GM18520 (cell line): Measurements from ENCODE around the gene BMI1.
"Not testable (repeated sequence)": the region's sequence is repeated elsewhere in the genome, so short reads cannot be mapped to it uniquely, and the experiment has no call there.

Source experiments
- ATAC-seq: cut with Tn5 transposase; IDR thresholded peaks from one replicate; pipeline ENCODE4 v1.9.1; 2021; ENCODE audit not compliant: unreplicated experiment

Gene BMI1

DNA sequence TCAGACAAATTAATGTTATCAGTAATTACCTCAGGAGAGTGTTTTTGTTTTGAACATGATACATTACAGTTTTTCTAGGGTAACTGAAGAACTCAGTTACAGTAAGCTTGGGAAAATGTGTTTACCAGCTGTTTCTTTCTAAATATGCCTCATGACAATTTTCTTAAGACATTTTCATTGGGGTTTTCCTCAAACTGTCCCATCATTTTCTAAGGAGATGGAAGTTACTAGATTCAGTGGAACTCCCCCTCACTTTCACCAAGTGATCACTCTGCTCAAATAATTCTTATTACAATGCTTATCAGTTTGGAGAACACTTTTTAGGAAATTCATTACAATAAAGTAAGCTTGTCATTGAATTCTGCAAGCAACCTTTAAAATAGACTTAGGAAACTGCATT lies 18.0 kb downstream of the BMI1 start:
- no peak for ATAC-seq

DNA sequence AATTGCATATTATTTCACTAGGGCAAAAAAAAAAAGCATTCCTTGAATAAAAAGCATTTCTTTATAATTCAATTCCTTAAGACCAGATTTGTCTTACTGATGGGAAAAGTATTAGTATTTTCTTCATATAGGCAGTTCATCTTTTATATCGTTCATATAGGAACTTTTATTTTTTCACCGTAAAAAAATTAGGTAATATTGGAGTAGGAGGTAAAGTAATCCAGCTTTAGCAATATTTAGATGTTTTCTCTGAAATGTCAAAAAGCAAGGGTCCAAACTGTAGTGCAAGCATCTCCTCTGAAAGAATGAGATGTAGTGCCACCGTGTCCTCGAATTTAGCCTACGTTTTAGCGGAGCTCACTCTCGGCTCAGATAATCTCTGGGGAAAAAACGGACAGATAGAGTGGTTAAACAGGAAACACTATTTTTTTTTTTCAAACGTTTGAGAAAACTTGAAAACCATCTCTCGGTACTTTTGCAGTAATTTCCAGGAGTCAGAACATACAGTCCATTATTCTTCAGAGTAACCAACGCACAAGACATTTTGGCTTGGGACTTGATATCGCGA lies 18.9 kb downstream of the BMI1 start:
- no peak for ATAC-seq

DNA sequence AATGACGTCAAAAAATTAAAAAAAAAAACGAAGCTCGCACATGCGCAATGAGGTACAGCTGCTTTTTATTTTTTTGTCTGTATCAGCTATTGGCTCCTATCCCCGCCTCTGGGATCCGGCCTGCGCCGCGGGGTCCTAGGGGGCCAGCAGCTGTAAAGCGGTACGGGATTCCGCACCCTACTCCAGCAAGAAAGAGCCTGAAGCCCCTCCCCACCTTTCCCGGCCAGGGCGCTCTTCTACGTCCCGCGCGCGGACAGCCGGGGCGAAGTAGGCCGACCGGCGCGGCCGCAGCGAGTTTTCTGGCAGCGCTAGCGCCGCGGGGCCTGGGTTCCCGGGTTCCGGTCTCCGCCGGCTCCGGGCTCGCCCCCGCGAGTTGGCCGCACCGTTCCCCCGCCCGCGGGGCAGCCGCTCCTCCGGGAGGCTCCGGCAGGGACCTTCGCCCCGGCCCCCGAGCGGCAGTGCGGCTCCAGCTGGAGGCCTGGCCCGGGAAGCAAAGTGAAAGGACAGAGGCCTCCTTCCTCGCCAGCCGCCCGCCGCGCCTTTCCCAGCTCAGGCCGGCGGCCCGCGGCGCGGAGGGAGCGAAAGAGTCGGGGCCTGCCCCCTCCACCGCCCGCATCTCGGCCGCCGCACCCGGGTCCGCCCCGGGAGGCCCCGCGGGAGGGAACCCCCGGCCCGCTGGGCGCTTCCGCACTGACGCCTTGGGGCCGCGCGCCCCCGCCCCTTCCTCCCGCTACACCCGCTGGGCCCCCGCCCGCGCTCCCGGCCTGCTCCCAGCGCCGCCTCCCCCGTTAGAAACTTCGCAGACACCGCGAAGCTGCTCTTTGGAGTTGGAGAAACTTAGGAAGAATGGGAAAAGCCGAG lies 19.7 kb downstream of the BMI1 start:
- ATAC-seq: peak; percentile 37

DNA sequence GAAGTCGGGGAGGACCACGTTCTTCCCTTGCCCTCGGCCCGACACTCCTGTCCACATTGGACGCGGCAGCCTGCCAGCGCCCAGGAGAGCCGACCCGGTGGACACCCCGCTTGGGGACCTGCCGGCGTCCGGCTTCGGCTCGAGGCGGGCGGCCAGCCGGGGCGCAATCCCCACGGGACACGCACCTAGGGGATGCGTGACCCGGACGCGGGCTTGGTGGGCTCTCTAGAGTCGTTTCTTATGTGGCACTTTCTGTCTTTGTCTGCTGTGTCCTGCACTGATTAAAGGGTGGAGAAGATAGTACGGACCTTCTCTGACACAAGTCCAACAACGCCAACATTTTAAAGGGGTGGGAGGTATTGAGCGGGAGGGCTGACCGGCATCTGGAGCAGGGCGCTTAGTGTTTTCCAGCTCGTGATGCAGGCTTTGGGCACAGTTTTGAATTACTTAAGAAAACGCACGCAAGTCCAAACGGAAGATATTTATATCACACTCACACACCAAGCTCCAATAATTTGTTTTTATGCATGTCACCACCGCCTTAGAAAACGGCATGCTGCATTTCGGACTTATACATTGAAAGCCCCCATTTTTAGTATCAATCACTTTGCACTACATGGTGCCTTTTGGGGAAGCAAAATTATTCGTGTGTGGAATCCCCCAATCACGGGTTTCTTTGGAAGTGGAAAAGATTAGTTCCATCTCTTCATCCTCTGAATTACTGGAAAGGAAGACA lies 20.5 kb downstream of the BMI1 start:
- peak; percentile 8 for ATAC-seq

DNA sequence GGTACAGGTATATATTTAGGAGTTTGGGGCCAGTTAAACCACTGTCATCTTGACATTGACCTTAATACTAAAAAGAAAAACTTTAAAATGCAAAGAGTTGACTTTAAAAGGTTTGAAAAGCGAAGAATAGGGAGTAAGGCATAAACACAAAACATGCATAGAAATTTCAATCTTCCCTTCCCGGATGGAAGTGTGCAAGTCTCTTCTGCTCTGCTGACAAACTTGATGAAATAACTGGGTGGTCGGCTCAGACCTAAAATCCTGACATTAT lies 21.0 kb downstream of the BMI1 start:
- no peak for ATAC-seq

DNA sequence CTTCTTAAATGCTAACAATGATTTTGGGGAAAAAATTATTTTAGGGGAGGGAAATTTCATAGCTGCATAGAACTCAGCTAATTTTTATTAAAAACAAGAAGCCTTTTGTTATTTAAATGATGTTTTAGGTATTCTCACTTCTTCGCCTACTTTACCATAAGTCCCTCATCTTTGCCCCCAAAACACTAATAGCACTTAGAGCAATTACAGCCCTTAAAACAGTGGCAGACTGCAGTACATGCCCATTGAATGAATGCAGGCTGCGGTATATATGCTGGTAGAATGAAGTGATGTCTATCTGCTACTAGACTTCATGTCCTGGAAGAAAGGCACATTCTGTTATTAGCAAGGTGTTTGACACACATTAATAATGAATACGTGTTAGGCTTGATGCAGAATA lies 21.5 kb downstream of the BMI1 start:
- ATAC-seq: no peak

DNA sequence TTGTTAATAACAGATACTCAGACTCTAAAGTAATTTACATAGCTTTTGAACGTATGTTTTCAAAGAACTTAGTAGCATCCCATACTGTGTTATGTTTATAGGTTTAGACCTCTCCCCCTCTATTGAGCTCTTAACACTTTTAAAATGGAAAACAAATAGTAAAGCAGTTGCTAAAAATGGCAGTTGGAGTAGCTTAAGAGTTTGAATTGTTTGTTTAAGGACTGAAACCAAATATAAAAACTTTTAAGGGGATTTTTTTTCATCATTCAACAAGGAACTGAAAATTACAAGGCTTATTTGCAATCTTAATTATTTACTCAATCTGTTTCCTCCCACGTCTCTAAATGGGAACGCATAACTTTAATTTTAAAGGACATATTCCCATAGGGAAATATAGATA lies 22.8 kb downstream of the BMI1 start:
- ATAC-seq: no peak

DNA sequence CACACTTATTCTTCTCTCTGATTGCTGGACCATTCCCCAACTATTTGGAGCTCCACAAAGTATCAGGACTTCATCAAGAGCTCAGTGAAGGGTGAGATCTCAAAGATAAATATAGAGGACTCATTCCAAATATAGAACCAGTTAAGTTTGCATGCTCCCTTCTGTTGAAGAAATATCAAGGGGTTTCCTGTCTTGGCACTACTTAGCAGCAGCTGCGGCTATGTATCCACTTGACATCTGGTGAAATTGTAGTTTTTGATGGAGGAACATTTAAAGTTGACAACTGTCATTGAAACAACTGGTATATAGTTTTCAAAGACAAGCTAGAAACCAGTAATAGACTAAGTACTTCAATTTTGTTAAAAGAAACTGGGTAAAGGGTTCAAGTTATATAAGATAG lies 23.4 kb downstream of the BMI1 start:
- no peak for ATAC-seq

DNA sequence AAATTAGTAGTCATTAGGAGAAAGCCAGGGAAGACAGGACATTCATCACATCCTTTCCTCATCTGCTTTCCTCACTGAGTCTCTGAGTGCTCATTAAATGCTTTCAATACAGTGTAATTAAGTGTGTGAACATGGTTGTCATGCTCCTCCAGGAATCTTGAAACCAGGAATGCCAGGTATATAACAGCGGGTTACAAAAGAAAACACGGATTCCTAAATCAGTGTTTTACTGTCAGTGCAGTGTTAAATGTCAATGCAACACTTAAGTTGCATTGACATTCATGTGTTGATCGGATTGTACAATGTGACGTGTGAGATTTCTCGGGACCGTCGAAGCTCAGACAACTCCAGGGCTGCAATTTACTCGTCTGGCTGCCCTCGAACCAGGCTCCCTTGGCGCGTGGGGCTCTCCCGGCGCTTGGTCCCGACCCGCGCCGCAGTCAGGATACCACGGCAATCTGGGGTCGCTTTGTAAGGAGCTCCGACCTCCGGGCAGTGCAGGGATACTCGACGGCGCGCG lies 23.9 kb downstream of the BMI1 start:
- ATAC-seq: no peak

DNA sequence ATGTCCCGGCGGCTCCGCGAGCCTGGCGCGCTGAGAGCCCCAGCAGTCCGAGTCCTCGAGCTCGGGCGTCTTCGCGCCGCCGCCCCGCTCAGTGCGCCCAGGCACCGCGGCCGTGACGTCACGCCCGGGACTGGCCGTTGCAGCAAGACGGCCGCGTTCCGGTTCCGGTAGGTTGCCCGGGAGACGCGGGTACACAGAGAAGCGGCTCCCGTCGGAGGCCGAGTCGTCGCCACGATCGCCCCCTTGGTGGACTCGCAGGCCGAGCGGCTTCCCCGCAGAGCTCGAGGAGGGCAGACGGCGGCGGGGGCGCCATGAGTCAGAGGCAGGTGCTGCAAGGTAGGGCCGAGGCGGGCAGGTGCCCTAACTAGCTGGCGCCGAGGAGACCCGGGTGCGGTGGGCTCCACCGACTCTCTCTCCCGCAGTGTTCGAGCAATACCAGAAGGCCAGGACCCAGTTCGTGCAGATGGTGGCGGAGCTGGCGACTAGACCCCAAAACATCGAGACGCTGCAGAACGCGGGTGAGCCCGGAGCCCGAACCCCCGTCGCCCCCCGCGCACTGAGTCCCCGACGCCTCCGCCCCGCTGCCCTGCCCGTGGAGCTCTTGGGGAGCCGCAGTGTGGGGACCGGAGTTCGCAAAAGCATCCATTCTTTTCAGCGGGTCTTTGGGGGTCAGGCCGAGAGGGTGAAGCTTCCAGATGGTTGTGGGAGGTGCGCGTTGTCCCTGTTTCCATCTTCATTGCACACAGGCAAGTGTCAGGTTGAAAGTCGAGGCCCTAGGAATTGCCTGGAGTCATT lies 24.6 kb downstream of the BMI1 start, which contains the start of gene SPAG6:
Gene SPAG6 (plus strand): TSS at position 196 of the 795 bp plus-strand sequence. CDS start 116 bp downstream, at position 312.
- no peak for ATAC-seq

DNA sequence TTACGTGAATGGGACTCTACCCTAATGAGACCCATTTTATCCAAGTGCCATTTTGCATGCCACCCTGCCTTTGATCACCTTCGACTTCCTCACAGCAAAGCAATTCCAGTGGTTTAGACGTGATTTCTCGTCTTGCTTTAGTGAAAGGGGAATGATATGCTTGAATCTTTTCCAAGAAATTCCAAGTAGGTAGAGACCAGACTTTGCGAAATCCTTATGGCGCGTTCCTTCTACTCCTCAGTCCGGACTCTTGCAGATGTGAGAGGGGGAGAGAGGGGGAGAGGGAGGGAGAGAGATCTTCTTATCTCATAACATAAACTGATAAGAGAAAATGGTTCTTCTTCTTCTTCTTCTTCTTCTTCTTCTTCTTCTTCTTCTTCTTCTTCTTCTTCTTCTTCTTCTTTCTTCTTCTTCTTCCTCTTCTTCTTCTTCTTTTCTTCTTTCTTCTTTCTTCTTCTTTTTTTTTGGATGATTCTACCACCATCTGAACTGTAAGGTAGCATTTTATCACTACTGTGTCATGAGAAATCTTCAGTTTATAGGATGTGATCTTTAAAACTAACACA lies 25.3 kb downstream of the BMI1 start:
- no peak for ATAC-seq

DNA sequence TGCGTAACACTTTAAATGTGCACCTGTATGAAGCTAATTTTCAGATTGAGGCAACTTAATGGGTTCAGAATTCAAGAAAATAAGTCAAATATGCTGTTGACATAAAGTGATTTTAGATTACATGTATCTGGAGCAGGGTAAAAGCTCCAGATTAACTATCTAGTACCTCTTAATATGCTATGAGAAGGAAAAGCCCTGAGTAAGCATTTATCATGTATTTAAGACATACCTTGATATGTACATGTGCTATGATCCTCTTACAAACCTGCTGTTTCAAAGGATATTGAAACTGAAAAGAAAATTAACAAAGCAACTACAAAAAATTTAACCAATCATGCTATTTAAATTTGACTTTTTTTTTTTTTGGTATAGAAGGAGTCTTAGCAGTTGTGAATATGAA lies 28.9 kb downstream of the BMI1 start:
- ATAC-seq: no peak

DNA sequence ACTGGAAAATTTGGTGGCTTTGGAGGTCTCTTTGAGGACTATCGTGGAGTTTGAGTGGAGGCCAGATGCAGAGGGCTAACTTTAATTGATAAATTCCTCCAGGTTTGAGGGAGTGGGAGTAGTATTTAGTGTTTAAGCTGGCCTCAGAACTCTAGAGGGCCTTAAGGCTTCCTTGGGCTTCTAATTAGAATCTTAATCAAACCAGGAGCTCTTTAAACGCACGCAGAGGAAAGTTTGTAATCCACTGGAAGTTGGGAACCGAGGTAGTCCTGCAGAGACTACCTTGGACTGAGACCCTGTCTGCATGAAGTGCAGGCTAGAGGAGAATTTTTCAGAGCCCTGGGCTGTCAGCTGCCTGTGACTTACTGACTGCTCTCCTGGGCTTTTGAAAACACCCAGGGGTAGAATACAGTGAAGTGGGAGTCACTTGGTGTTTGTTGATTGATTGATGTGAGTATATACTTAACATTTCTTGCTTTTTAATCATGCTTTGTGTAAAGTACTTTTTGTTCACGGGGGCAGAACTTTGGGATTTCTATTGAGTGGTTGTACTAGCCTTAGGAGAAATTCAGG lies 30.3 kb downstream of the BMI1 start:
- no peak for ATAC-seq

DNA sequence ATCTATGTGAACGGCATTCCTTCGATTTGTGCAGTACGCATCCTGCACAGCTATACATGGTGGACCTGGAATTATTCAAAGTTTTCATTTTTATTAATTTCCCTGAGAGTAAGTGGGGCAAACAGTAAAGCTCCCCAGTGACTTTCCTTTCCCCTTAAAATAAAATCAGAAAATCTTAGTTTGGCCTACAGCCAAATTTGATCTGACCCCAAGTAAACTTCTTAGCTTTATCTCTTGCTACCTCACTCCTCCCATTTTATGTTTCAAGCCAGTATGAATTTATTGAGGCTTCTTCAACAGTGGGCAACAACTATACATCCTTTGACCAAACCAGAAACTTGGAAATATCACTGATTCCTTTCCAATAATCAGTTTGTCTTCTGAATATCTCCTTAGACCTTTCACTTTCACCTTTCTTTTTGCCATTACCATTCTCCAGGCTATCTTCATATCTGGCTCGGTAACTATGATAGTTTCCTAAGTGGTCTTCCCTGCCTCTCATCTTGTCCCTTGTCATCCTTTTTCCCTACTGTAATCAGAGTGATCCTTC lies 35.5 kb downstream of the BMI1 start:
- ATAC-seq: no peak

DNA sequence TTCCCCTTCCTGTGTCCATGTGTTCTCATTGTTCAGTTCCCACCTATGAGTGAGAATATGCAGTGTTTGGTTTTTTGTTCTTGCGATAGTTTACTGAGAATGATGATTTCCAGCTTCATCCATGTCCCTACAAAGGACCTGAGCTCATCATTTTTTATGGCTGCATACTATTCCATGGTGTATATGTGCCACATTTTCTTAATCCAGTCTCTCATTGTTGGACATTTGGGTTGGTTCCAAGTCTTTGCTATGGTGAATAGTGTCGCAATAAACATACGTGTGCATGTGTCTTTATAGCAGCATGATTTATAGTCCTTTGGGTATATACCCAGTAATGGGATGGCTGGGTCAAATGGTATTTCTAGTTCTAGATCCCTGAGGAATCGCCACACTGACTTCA lies 36.9 kb downstream of the BMI1 start:
- ATAC-seq: not testable (repeated sequence)

DNA sequence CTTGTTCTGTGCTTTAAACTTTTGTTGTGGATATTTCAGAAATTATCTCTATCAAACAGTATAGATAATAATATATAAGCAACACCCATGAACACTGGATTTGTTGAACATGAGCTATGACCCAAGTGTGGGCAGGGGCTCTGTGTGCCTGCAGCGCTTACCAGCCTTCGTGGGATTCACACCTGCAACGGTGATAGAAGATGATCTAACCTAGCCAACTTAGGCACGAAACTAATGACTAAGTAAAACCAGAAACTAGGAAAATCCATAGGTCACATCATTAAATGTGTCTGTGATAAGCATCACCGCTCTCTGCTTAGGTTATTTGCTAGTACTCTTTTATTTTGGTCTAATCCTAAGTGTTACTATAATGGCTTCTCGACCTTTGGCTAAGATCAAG lies 42.4 kb downstream of the BMI1 start:
- ATAC-seq: no peak

DNA sequence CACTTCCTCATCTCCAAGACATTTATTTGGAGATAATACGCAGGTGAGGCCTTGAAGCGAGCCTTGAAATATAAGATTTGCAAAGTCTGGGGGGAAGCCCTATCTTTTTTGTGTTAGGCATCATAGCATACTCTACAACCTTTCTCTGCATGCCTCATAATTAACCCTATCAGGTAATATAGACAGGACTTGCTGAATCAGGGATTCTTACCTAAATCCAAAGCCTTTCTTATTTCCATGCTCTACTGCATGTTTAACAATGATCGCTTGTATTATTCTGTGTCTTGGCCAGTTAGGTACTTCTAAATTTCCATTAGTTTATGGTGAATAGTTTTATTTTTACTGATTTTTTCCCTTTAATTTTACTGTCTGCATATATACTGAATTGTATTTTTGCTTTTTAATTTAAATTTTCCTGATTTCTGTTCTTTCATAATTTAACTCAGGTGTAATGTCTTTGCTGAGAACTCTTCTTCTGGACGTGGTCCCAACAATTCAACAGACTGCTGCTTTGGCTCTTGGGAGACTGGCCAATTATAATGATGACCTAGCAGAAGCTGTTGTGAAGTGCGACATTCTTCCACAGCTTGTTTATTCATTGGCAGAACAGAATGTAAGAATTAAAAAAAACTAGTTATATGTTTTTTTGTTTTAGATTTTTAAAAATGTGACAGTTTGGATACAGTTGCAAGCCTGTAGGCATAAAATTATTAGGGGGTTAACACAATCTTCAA lies 43.7 kb downstream of the BMI1 start:
- no peak for ATAC-seq

DNA sequence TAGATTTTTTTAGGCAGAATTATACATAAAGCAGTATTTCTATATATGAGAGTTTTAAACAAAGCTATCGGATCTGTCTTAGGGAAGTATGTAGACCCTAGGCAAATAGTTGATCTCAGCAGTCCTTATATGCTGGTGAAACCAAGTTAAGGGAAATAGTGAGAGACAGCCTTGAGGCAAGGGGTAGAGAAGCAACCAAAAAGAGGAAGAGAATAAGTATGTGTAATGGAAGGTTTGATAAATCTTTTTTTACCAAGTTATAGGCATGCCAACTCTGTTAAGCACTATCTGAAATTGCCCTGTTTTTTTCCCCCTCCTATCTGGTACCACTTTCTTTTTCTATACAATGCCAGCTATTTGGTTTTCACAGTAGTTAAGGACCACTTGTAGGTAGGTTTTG lies 44.3 kb downstream of the BMI1 start:
- ATAC-seq: peak; percentile 36

DNA sequence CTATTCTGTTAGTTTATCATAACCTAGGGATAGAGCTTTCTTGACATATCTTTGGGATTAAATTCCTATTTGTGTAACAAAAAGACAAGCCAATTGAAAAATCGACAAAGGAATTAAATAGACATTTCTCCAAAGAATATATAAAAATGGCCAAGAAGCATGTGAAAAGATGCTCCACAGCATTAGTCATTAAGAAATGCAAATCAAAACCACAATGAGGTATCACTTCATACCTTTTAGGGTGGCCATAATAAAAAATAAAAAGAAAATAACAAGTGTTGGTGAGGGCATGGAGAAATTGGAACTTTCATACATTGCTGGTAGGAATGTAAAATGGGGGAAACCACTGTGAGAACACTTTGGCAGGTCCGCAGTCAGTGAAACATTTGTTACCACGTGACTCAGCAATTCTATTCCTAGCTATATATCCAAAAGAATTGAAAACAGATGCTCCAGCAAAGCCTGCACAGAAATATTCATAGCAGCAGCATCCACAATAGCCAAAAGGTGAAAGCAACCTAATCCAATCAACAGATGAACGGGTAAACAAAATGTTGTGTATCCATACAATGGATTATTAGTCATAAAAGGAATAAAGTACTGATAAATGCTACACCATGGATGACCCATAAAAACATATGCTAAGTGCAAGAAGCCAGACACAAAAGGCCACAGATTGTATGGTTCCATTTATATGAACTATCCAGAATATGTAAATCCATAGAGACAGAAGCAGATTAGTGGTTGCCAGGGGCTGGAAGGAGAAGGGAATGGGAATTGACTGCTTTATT lies 44.9 kb downstream of the BMI1 start:
- no peak for ATAC-seq
